Measurements from ENCODE around the gene C1orf116. TPM values are rescaled to one million over a fixed set of nuclear protein-coding genes. Genes with fewer than 3 reads are reported as not detected.

The C1orf116 gene
- total RNA-seq, 4 donors from 2014 or later: 25.7 to 41.2 (median 29.2) TPM

DNA sequence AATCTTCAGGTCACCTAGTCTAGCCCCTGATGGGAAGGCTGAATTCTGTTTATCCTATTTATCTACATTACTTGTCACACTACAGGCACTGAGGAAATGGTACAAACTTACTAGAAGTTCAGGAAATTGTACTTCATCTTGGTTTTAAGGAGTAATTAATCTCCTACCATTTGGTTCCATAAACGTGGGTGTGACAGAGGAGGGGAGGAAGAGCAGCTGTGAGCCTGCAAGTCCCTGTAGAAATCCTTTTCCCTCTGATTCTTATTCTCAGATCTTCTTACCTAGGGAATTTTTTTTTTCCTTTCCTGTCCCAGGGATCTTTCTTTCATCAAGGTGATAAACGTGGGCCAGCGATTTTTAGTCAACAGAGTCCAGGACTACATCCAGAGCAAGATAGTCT, 34.6 kb upstream of the C1orf116 start:
- Histone ChIP-seq H3K36me3 (peaks cover 0 to 38% (median 7%) of the 10 kb centered on the region in 4 donors), H3K27me3 (no peaks in the 10 kb centered on the region), H3K9me3 (no peaks in the 10 kb centered on the region), H3K27ac (peak overlapping the region; percentile 81 to 86 (median 84)), H3K4me3 (peak overlapping the region in 1 of 4 donors; percentile 23), H3K4me1 (peaks cover 6 to 43% (median 24%) of the 10 kb centered on the region in 4 donors)
- DNase-seq: no peak
- 31 to 34% methylated on average over 3 of the region's 3 CpGs for WGBS, 2 donors (ENCODE audit: low coverage in 1 of 2)
- TF ChIP-seq, protein P1, sequence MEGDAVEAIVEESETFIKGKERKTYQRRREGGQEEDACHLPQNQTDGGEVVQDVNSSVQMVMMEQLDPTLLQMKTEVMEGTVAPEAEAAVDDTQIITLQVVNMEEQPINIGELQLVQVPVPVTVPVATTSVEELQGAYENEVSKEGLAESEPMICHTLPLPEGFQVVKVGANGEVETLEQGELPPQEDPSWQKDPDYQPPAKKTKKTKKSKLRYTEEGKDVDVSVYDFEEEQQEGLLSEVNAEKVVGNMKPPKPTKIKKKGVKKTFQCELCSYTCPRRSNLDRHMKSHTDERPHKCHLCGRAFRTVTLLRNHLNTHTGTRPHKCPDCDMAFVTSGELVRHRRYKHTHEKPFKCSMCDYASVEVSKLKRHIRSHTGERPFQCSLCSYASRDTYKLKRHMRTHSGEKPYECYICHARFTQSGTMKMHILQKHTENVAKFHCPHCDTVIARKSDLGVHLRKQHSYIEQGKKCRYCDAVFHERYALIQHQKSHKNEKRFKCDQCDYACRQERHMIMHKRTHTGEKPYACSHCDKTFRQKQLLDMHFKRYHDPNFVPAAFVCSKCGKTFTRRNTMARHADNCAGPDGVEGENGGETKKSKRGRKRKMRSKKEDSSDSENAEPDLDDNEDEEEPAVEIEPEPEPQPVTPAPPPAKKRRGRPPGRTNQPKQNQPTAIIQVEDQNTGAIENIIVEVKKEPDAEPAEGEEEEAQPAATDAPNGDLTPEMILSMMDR (IDR thresholded peaks at IDR 0.05): no peak
- TF ChIP-seq POLR2AphosphoS5 (IDR thresholded peaks at IDR 0.05) (no peak), POLR2A (IDR thresholded peaks at IDR 0.05) (no peak), EP300 (IDR thresholded peaks at IDR 0.05; ENCODE audit: low read depth) (no peak)
- intact Hi-C loops (cut with DNase I; ENCODE audit: low total_unique reads) (no loop called here), in situ Hi-C loops (cut with MboI; ENCODE audit: low pct_ligation_motif_present in 1 of 4, low pct_unique_long_range_greater_than_20kb in 1 of 4, low sequenced_read_pairs in 3 of 4) (no loop called here)

DNA sequence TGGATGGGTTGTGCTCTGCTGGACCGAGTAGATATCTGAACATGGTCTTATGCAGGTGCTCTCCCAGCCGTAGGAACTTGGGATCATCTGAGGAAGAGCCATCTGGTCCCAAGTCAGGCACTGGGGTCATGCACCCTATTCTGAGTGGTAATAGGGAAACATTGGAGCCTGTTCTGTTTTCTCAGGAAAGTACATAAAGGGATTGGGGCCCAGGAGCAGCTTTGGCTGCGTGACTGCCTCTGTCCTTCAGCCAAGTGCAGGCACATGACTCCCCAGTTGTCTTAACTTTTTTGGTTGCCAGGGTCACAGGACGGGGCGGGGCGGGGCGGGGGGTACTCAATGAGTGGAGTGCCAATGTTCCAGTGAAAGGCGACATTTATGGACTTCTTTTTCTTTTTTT, 32.0 kb upstream of the C1orf116 start:
- WGBS, 2 donors (ENCODE audit: low coverage in 1 of 2): 66% methylated on average over 8 of the region's 8 CpGs; no CpG with 5 or more reads in 1 of the 2 donors
- in situ Hi-C loops (cut with MboI; ENCODE audit: low pct_ligation_motif_present in 1 of 4, low pct_unique_long_range_greater_than_20kb in 1 of 4, low sequenced_read_pairs in 3 of 4): no loop called here
- no peak overlapping the region for H3K4me3 ChIP-seq
- H3K4me1 ChIP-seq: peaks cover 6 to 43% (median 24%) of the 10 kb centered on the region in 4 donors
- H3K27ac ChIP-seq: peak overlapping the region; percentile 81 to 86 (median 84)
- no peak for TF ChIP-seq EP300 (IDR thresholded peaks at IDR 0.05; ENCODE audit: low read depth)
- no peak for TF ChIP-seq POLR2AphosphoS5 (IDR thresholded peaks at IDR 0.05)
- TF ChIP-seq POLR2A (IDR thresholded peaks at IDR 0.05): no peak
- TF ChIP-seq, protein P1 (IDR thresholded peaks at IDR 0.05): no peak
- H3K27me3 ChIP-seq: no peaks in the 10 kb centered on the region
- intact Hi-C loops (cut with DNase I; ENCODE audit: low total_unique reads): no loop called here
- H3K9me3 ChIP-seq: no peaks in the 10 kb centered on the region
- H3K36me3 ChIP-seq: peaks cover 0 to 34% (median 10%) of the 10 kb centered on the region in 4 donors
- no peak for DNase-seq

DNA sequence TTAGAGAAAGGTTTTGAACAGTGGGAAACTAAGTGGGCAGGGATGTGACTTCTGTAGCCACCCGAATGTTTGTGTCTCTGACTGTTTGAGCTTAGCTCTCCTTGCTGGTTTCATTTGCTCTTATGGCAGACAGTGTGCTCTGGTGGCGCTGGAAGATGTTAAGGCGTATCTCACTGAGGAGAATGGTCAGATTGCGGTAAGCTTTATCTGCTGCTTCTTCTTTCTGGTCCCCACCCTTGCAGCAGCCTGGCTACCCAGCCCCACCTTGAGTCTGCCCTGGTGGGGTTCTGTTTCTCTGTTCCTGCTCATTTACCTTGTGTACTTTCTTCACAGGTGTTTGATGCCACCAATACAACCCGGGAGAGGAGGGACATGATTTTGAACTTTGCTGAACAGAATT, 30.5 kb upstream of the C1orf116 start:
- in situ Hi-C loops (cut with MboI; ENCODE audit: low pct_ligation_motif_present in 1 of 4, low pct_unique_long_range_greater_than_20kb in 1 of 4, low sequenced_read_pairs in 3 of 4) (no loop called here), intact Hi-C loops (cut with DNase I; ENCODE audit: low total_unique reads) (no loop called here)
- no peaks in the 10 kb centered on the region for H3K27me3 ChIP-seq
- no peak overlapping the region for H3K4me3 ChIP-seq
- 88% methylated on average over 5 of the region's 5 CpGs; no CpG with 5 or more reads in 1 of the 2 donors for WGBS, 2 donors (ENCODE audit: low coverage in 1 of 2)
- TF ChIP-seq, protein P1 (IDR thresholded peaks at IDR 0.05): no peak
- TF ChIP-seq POLR2AphosphoS5 (IDR thresholded peaks at IDR 0.05) (no peak), POLR2A (IDR thresholded peaks at IDR 0.05) (no peak), EP300 (IDR thresholded peaks at IDR 0.05; ENCODE audit: low read depth) (no peak)
- no peaks in the 10 kb centered on the region for H3K9me3 ChIP-seq
- H3K4me1 ChIP-seq: peaks cover 6 to 38% (median 13%) of the 10 kb centered on the region in 4 donors
- no peak for DNase-seq
- peaks cover 0 to 30% (median 13%) of the 10 kb centered on the region in 4 donors for H3K36me3 ChIP-seq
- H3K27ac ChIP-seq: no peak overlapping the region

DNA sequence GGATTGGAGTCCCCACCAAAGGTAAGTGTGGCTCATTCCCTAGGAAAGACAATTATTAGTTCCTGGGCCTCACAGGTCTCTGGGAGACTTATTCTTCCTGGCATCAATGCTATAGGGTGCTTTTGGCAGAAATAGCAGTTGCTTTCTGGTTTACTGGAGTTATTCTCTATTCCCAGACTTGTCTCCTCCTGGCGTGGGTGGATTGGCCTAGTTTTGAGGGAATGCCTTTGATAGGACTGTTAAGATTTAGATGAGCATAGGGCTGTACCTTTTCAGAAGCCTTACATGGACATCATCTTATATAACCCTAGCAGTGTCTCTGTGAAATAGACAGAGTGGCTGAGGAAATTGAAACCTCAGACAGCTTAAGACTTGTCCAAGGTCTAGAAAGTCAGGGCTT, 29.5 kb upstream of the C1orf116 start:
- Histone ChIP-seq H3K36me3 (peaks cover 0 to 35% (median 13%) of the 10 kb centered on the region in 4 donors), H3K27me3 (no peaks in the 10 kb centered on the region), H3K9me3 (no peaks in the 10 kb centered on the region), H3K4me1 (peaks cover 6 to 42% (median 16%) of the 10 kb centered on the region in 4 donors), H3K4me3 (no peak overlapping the region), H3K27ac (no peak overlapping the region)
- no peak for DNase-seq
- no peak for TF ChIP-seq EP300 (IDR thresholded peaks at IDR 0.05; ENCODE audit: low read depth)
- TF ChIP-seq POLR2A (IDR thresholded peaks at IDR 0.05): no peak
- no peak for TF ChIP-seq POLR2AphosphoS5 (IDR thresholded peaks at IDR 0.05)
- TF ChIP-seq, protein P1 (IDR thresholded peaks at IDR 0.05): no peak
- intact Hi-C loops (cut with DNase I; ENCODE audit: low total_unique reads): no loop called here
- WGBS, 2 donors (ENCODE audit: low coverage in 1 of 2): 90 to 100% methylated on average over 1 of the region's 1 CpG
- in situ Hi-C loops (cut with MboI; ENCODE audit: low pct_ligation_motif_present in 1 of 4, low pct_unique_long_range_greater_than_20kb in 1 of 4, low sequenced_read_pairs in 3 of 4): no loop called here
